ENCODE data around the gene BCOR. TPM values are rescaled to one million over a fixed set of nuclear protein-coding genes. Genes with fewer than 3 reads are reported as not detected.

The BCOR gene
- total and polyA plus RNA-seq, 9 of the 15 experiments (the other 6 are each of a cell fraction or from before 2014, with no cell fraction given), result 27.5 to 113 (median 37.6) TPM

- WGBS (ENCODE audit: insufficient coverage, low coverage, missing lambda C conversion rate), result 94% methylated on average over 2 of the region's 4 CpGs
- Histone ChIP-seq H3K4me3 (no peak overlapping the region), H3K4me2 (ENCODE audit: insufficient read depth, low read length) (no peak overlapping the region), H3K27me3 (ENCODE audit: control insufficient read depth in 2 of 2, insufficient read depth in 2 of 2, low read length in 2 of 2) (no peaks in the 10 kb centered on the region), H3K27ac (ENCODE audit: extremely low read depth, low read depth, low read length) (no peak overlapping the region), H3K4me1 (replicated peaks in 1 of 2; ENCODE audit: control insufficient read depth in 2 of 2, insufficient read depth in 2 of 2, low read length in 2 of 2) (peaks cover 38 to 43% of the 10 kb centered on the region in 2 experiments; a peak in 4 of 5 replicates), H4K20me1 (replicated peaks; ENCODE audit: control insufficient read depth, insufficient read depth, low read length) (peaks cover 91% of the 10 kb centered on the region), H3K9ac (ENCODE audit: insufficient read depth in 1 of 2, low read depth in 2 of 2, low read length in 2 of 2) (peak overlapping the region in 1 of 2 experiments; percentile 33; a peak in 1 of 4 replicates), H3K9me1 (ENCODE audit: control insufficient read depth, insufficient read depth, low read length) (peaks cover 13% of the 10 kb centered on the region), H3K36me3 (ENCODE audit: control insufficient read depth, insufficient read depth, low read length) (peaks cover 80% of the 10 kb centered on the region; the same call in 2 of the 3 replicates), H3K79me2 (ENCODE audit: control insufficient read depth, insufficient read depth, low read length) (peaks cover 99% of the 10 kb centered on the region), H3K9me3 (replicated peaks; ENCODE audit: control insufficient read depth, insufficient read depth, low read depth, low read length) (no peaks in the 10 kb centered on the region), H2AFZ (ENCODE audit: low read depth, low read length) (no peak overlapping the region)
- ChIA-PET CTCF (ENCODE audit: low intra/inter-chr PET ratio) (no interaction called here), POLR2A (interaction anchor here (0.5 to 1.1 kb wide), 7 partner anchors 10 to 425 kb away, joined by 3 to 4 read pairs (median 3); no protein-coding TSS in a partner anchor)
- TF ChIP-seq NR4A1 (CRISPR knock-in tag; IDR thresholded peaks at IDR 0.05) (no peak), NR4A1 (tag; IDR thresholded peaks at IDR 0.05) (no peak), HOXB6 (CRISPR knock-in tag; IDR thresholded peaks at IDR 0.05; ENCODE audit: borderline replicate concordance) (no peak), MAFG (tag; conservative IDR thresholded peaks at IDR 0.05) (no peak), ZNF408 (CRISPR knock-in tag; IDR thresholded peaks at IDR 0.05; ENCODE audit: low read depth) (no peak), SNAPC5 (CRISPR knock-in tag; IDR thresholded peaks at IDR 0.05) (no peak), MEF2D (tag; conservative IDR thresholded peaks at IDR 0.05; ENCODE audit: low read depth) (no peak), GTF2A2 (tag; IDR thresholded peaks at IDR 0.05) (no peak), ZNF24 (IDR thresholded peaks at IDR 0.05) (no peak), DPF2 (IDR thresholded peaks at IDR 0.05) (no peak), TAF9B (IDR thresholded peaks at IDR 0.05; ENCODE audit: partially characterized antibody) (no peak), KLF6 (CRISPR knock-in tag; IDR thresholded peaks at IDR 0.05; ENCODE audit: borderline replicate concordance) (no peak), TBL1XR1 (IDR thresholded peaks at IDR 0.05; ENCODE audit: low read length in 2 of 2) (no peak), ZNF444 (CRISPR knock-in tag; IDR thresholded peaks at IDR 0.05) (no peak), SREBF1 (IDR thresholded peaks at IDR 0.05; ENCODE audit: borderline replicate concordance, low read depth, low read length) (no peak)
- TF ChIP-seq, protein P1, sequence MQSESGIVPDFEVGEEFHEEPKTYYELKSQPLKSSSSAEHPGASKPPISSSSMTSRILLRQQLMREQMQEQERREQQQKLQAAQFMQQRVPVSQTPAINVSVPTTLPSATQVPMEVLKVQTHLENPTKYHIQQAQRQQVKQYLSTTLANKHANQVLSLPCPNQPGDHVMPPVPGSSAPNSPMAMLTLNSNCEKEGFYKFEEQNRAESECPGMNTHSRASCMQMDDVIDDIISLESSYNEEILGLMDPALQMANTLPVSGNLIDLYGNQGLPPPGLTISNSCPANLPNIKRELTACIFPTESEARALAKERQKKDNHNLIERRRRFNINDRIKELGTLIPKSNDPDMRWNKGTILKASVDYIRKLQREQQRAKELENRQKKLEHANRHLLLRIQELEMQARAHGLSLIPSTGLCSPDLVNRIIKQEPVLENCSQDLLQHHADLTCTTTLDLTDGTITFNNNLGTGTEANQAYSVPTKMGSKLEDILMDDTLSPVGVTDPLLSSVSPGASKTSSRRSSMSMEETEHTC (IDR thresholded peaks at IDR 0.05), result no peak
- in situ Hi-C loops (cut with MboI) (no loop called here), intact Hi-C loops (cut with micrococcal nuclease) (no loop called here)
- ATAC-seq (no peak), FAIRE-seq (no peak), DNase-seq (ENCODE audit: extremely low read depth in 1 of 4, low spot score in 3 of 4) (no peak)
- BruUV-seq (replicated peaks), result no TSS peak
Measured at GRCh38 chrX:40081679-40082068, 16.1 kb downstream of the BCOR start.
